Fibroblast of skin of back (primary cell): ENCODE data around the gene SETBP1.

Source experiments
- DNase-seq: peaks from one replicate; pipeline ENCODE4 v3.0.0-alpha.2; 2013

Gene SETBP1

GRCh38 chr18:44876755-44877154 is 196.1 kb downstream of the SETBP1 start:
- no peak for DNase-seq

- DNase-seq, result no peak
Measured at GRCh38 chr18:44878335-44878734, 197.6 kb downstream of the SETBP1 start.

- no peak for DNase-seq
Measured at GRCh38 chr18:44880170-44880569, 199.5 kb downstream of the SETBP1 start.

DNA sequence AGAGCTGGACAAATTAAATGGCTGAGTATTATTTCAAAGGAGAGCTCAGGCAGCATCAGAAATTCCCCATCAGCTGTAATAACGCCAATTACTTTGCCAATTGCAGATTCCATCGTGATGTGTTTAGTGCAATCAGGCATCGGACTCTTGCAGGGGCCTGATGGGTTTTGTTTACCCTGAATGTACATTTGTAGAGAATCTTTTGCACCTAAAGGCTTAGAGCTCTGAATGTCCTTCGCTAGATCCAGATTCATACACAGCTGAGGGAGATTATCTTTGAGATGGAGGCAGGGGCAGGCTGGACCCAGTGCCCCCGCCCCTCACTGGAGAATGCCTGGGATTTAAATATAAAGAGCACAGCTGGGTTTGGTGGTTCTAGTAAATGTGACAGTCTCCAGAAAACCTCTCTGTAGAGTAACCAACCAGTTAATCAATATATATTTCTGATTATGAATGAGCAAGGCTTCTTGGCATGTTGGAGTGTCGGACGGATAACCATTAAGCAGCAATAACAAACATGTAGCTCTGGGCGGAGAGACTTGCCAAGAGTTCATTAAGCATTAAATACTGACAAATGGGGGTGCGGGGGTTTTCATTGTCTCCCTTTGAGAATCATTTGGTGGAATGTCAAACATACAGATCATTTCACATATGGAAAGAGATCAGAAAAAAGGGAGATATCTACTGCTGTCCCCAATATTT is 200.9 kb downstream of the SETBP1 start:
- no peak for DNase-seq

DNA sequence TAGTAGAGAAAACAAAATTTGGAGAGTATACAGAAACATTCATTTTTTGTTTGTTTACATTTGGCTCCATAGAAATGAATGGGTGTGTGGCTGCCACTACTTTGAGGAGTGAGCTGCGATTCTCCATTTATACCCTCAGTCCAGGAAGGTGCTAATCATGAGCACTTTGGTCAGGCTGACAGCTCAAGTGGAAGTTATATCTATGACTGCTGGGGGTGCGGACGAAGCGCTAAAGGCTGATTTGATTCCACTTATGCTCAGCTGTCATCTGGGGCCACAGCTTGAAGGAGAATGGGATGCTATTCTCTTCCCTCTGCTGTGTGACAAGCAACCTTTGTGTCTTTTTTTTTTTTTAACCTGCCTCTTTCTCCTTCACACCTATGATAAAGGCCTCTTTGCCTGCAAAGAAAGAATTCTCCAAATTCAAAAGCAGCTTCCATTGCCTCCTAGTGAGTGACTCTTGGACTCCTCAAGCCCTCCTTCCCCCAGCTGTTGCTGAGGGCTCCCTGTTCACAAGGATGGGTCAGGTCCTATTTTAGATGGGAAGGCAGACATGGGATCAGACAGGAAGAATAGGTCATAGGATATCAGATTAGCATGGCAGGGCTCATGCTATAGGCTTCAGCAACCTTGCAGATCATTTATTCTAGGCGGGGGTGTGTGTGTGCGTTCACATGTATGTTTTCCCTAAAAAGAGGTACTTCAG is 201.6 kb downstream of the SETBP1 start:
- no peak for DNase-seq

DNA sequence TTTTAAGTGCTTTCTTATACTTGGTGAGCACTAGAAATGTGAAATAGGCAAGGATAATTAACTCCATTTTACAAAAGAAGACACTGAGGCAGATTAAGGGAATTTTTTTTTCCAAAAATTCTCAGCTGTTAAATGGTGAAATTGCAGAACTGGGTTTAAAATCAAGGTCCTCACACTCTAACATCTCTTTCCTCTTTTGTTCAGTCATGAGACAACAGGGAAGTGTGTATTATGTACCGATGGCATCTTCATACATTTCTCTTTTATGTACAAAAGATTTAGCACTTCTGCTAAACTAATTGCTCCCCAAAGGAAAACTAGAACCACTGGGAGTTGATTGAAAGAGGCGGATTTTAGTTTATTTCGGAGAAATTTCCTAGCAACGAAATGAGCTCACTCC is 203.0 kb downstream of the SETBP1 start:
- no peak for DNase-seq

DNA sequence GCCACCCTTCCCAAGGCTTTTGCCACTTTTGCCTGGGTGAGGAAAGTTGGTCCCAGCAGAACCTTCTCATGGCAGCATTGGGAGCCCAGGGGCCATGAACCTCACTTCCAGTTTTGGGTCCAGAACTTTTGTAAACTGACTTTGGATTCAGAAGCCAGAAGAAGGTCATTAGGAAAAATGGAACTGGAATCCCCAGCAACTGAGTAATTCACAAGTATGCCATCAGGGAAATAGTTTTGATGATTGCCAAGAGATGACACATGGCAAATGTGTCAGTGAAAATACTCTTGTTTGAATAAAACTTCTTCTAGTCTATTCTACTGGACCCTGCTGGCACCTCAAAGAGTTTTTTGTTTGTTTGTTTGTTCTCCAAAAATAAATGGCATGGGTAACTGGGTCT is 203.7 kb downstream of the SETBP1 start:
- peak; percentile 58 for DNase-seq

GRCh38 chr18:44885507-44885906 is 204.8 kb downstream of the SETBP1 start:
- no peak for DNase-seq

DNA sequence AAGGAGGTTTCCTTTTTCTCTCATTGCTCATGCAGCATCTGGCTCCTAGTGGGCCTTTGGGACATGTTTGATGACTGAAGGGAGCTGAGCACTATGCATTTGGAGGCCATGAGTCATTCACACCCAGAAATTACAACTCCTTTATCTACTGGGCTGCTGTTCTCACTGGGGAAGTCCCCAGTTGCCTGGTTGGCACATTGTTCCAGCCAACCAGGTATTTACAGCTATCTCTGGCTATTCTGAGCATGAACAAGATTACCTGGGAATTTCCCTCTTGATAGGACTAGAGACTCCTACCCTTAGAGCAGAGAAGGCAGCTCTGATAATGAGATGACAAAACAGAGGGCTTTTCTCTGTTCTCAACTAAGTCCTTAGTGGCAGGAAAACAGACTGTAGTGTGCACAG is 206.5 kb downstream of the SETBP1 start:
- DNase-seq, result peak; percentile 80

DNA sequence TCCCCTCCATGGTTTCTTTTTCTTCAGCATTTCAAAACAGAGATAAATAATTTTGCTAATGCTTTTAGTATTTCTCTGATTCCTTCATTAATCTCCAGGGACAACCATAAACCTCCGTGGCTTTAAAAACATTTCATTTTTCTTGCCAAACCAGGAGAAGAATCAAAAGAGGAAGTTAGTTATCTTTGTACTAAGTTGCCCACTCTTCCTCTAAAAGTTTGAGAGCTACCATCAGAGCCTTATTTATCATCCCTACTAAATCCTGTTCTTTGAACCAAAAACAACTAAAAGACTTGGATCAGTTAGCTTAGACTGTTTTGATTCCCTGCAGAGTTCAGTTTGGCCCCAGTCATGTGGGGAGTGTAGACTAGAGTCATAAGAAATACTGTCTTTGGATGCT is 208.4 kb downstream of the SETBP1 start:
- DNase-seq, result no peak

GRCh38 chr18:44893045-44893706 is 212.5 kb downstream of the SETBP1 start:
- no peak for DNase-seq

DNA sequence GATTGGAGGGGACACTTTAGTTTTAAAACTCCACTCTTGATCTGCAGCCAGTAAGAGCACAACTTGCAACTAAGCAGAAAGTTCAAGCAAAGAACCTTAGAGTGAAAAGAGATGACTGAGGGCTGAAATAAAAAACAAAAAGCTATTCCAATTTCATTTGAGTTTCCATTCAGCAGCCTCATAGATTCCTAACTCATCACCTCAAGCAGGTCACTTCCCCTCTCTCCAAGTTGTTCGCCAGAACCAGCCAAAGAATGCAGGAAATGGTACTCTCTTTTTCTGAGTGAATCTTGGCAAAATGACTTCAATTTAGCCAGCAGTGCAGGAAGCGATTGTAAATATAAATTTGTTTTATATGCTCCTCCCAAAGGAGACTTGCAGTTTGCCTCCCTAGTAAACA is 213.3 kb downstream of the SETBP1 start:
- DNase-seq, result no peak

- peak; percentile 68 for DNase-seq
Measured at GRCh38 chr18:44895176-44895798, 214.6 kb downstream of the SETBP1 start.

DNA sequence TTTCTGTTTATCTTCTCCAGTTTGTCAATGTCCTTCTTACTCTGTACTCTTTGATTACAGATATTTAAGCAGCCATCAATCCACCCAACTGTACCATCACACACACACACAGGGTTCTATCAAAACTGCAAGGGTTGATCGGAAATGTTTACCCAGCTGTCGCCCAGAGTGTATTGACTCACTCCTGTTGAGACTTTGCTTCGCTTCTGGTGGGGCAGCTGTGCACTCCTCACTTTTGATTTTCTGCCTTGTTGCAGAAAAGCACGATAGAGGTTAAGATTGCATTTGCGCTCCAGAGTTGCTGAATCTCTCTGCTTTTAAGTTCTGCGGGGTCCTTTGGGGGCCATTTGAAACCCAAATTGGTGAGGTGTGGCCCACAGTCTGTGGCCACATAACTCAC is 216.2 kb downstream of the SETBP1 start:
- no peak for DNase-seq

GRCh38 chr18:44897411-44897810 is 216.7 kb downstream of the SETBP1 start:
- DNase-seq, result no peak

DNA sequence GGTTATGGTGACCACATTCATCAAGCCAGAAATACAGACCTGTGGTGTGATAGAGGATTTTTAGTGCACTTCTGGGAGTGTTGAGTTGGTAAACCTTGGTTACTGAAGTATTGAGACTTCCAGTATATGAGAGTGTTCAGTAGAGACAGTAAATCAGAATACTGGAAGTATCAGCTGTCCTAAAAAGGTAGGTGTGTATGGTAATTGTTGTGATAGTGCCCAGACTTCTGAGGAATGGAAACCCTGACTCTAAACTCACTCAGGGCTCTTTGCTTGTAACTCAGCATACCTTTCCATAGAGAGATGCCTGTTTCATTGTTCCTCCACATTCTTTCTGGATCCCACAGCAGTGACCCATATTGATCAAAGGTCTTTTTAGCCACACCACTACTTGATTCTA is 217.1 kb downstream of the SETBP1 start:
- no peak for DNase-seq

DNA sequence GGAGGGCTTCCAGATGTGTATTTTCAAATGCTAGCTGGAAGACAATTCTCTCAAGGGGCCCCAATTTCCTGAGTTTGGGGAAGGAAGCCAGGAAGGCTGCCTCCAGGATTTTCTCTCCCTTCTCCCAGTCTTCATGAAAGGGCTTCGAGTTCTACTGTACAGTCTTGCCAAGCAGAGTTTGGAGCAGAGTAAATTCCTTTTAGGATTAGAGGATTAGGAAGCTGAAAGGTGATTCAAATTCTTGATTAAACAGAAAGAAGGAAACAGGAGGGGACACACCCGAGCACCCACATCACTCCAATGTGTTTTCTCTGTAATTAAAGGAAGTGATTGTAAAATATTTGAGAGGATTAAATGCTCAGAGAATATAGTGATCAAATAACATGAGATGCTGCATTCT is 217.8 kb downstream of the SETBP1 start:
- no peak for DNase-seq

DNA sequence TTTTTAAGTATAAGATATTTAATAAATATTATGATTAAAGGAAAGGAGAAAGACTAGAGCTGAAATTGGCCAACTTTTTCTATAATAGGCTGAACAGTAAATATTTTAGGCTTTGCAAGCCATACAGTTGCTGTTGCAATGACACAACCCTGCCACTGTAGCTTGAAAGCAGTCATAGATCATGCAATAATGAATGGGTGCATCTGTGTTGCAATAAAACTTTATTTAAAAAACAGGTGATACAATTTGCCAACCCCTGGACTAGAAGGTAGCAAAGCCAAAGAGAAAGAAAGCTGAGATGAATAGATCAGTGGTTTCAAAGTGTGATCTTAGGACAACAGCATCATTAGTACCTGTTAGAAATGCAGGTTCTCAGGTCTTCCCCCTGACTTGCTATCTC is 219.1 kb downstream of the SETBP1 start:
- no peak for DNase-seq

DNA sequence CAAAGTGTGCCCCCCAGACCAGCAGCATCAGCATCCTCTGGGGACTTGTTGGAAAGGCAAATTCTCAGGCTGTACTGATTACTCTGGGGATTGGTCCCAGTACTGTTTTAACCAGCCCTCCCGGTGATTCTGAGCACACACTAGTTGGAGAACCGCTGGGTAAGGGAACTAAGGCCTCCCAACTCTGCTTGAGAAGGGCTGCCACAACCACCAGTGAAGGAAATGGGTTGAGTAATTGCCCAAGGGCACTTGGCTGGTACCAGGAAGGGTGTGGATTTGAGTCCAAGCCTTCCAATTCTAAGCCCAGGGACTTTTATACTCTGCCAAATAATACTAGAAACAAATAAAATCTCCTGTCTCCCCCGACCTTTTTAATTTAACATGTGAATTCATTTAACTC is 219.9 kb downstream of the SETBP1 start:
- DNase-seq, result no peak

DNA sequence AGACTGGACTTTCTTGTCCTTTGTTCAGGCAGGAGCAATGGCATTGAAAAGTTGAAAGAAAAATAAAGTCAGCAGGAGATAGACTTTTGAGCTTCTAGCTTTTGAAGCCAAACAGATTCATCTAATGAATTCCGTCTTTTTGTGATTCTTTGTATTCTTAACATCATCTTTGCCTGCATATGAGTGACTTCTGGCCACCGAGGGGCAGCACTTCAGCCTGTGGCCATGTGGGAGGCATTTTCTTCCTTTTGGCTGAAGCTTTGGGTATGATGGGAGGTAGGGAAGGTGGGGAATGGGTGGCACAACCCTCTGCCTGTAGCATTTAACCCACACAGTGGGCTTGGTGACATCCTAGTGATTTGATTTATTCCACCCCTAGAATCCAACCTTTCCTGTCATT is 220.6 kb downstream of the SETBP1 start:
- DNase-seq, result no peak

DNA sequence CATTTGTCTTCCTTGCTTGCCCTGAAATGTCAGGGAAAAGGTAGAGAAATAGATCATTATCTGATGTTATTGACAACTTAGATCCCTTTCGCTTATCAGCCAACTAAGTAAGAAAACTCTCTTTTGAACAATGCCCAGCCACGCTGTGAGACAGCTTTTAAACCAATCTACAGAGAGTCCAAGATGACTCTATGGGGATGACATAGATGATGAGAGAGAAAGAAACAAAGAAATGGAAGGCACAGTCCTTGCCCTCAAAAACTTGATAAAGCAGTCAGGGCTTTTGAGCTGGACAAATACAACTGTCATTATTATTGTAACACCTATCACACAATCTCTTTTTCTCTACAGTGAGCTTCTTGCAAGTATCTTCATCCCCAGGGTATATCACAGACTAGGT is 222.6 kb downstream of the SETBP1 start:
- DNase-seq, result no peak

DNA sequence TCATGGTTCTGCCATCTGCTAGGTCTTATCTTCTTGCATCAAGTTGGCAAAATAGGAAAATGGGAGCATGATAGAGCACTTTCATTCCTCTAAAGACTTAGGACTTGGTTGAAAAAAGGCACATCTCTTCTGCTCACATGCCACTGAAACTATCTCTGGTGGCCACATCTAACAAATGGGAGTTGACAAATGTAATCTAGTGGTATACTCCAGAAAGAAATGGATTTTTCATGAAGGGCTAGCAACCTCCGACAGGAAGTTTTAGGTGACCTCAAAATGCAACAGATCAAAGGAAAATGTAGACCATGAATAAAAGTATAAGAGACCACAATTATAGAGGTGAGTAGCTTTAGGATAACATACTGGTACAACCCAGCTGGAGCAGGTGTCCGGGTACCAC is 224.1 kb downstream of the SETBP1 start:
- DNase-seq, result no peak

DNA sequence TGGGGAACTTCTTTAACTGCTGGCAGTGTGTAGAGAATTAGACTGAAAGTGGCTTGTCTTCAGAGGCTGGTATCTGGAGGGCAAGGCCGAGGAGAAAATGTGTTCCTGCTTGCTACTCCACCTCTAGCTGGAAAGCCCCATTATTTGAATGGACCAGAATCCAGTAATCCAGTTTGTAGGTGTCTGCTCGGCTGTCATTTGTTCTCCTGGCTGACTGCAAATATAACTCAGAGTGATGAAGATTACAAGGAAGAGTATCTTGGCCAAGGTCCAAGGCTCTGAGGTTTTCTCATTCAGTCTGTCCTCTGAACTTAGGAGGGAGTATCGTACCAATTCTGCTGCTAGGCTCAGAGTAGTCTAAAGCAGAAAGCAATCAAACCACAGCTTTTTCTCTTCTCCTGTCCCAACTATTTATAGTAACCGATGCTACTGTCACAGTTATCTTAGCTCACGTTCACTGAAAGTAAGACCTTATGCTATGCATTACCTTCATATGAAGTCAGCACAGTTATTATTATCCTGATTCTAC is 228.6 kb downstream of the SETBP1 start:
- peak; percentile 31 for DNase-seq
